Germinal center (tissue), 1 donor: Measurements from ENCODE around the gene RAPSN.

Experiments
- DNase-seq: peaks from one replicate; pipeline ENCODE4 v3.0.0; 2012; ENCODE audit warnings: mixed read lengths, low spot score

RAPSN gene

GRCh38 chr11:47389577-47390421 lies 59.1 kb downstream of the RAPSN start:
- no peak for DNase-seq

DNA sequence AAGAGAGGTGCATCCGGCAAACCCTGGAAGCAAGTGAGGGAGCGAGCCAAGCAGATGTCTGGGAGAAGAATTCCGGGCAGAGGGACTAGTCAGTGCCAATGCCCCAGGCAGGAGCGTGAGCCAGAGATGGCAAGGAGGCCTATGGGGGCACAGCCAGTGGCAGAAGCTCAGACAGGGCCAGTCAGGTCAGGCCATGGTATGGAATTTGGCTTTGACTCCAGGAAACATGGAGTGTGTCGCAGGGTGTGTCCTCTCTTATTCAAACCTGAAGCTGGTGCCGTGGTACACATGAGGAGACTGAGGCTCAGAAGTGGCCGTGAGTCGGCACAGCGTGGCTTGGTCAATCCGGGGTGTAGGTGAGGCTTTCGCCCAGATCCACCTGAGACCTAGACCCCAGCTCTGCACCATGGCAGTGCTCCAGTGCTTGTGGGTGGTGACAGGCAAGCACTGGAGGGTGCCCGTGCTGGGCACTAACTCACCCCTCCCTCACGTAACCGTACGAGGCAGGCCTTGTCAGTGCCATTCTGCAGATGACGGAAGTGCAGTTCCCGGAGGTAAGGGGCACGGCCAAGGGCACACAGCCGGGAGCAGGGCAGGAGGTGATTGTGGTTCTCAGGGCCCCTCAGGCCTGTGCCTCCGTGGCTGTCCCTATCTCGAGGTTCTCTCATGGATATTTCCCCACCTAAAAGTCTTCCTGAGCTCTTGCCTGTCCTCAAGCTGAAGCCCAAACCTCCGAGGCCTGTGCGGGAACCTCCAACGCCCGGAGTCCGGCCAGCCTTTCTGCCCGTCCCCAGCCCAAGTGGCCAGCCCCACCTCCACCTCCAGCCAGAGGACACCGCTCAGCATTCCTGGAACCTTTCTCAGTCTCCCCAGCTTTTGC lies 60.0 kb downstream of the RAPSN start:
- no peak for DNase-seq

DNA sequence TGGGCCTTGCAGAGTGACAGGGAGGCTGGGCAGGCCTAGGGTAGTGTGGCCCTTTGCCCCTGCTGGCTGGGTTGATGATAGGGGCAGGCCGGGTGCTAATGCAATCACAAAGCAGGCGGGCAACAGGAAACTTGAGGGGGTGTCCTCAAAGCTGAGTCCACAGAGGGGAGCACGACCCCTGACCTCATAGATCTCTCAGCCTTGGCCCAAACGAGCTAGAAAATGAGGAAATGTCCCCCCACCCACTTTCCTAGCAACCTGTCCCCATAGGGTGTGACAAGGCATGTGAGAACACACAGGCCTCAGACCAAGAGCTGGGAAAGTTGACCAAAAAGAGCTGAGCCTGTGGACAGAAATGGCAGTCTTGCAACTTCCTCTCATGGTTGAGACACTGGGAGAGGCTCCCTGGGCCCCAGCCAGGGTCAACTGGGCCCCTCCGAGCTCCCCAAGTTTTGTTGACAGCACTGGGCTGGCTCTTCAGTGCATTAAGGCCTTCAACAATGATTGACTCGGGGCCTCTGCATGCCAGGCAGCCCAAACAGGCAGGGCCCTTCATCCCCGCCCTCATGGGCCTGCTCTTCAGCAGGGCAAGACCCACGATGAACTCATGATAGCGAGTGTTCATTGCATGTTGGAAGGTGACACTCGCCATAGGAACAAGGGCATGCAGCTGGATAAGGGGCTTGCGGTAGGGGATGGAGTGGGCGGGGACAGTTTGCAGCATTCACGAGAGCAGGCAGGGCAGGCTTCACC lies 60.8 kb downstream of the RAPSN start:
- DNase-seq, result no peak
